SK-N-SH (cell line): ENCODE data around the gene MLLT10. TPM values are rescaled to one million over a fixed set of nuclear protein-coding genes. Genes with fewer than 3 reads are reported as not detected.

ENCODE experiments used
- CTCF ChIP-seq: fragments of 200-600 bp; sonication (generic); IDR thresholded peaks from 2 replicates; pipeline ENCODE4 v1.6.1; 2017; ENCODE audit warnings: antibody characterized with exemption, mild to moderate bottlenecking, moderate library complexity
- ELF1 ChIP-seq: IDR thresholded peaks from 2 replicates; pipeline ENCODE4 v1.4.0; 2012
- EP300 ChIP-seq, 2 experiments: IDR thresholded peaks; 2 replicates each; pipeline versions ENCODE4 v1.4.0 to v1.6.1; 2012; ENCODE audit warnings: borderline replicate concordance in 1 of 2, low read depth in 1 of 2, low read length in 1 of 2
- EZH2phosphoT487 ChIP-seq: fragments of 200-600 bp; sonication (generic); IDR thresholded peaks from 2 replicates; pipeline ENCODE4 v1.6.1; 2017; ENCODE audit warnings: low read depth, mixed run types, mild to moderate bottlenecking, antibody characterized with exemption, moderate library complexity, borderline replicate concordance
- FOSL2 ChIP-seq: IDR thresholded peaks from 2 replicates; pipeline ENCODE4 v1.4.0; 2012; ENCODE audit warnings: low read depth, mild to moderate bottlenecking, moderate library complexity, borderline replicate concordance
- GABPA ChIP-seq: IDR thresholded peaks from 2 replicates; pipeline ENCODE4 v1.4.0; 2012; ENCODE audit warnings: low read depth, mild to moderate bottlenecking
- GATA2 ChIP-seq: sonication (generic); formaldehyde crosslinking; IDR thresholded peaks from 2 replicates; pipeline ENCODE4 v1.5.0; 2020; ENCODE audit warnings: mild to moderate bottlenecking, missing genetic modification reagents
- JUND ChIP-seq: IDR thresholded peaks from 2 replicates; pipeline ENCODE4 v1.4.0; 2012
- MXI1 ChIP-seq: IDR thresholded peaks from 2 replicates; pipeline ENCODE4 v1.6.1; 2012; ENCODE audit warnings: mild to moderate bottlenecking, low read depth, low read length, improper control_type of control experiment
- NRF1 ChIP-seq: IDR thresholded peaks from 2 replicates; pipeline ENCODE4 v1.6.1; 2012; ENCODE audit warnings: low read depth, mild to moderate bottlenecking, low read length
- POLR2AphosphoS5 ChIP-seq: IDR thresholded peaks from 2 replicates; pipeline ENCODE4 v1.6.1; 2012; ENCODE audit warnings: low read depth, low read length
- RAD21 ChIP-seq: IDR thresholded peaks from 2 replicates; pipeline ENCODE4 v1.6.1; 2012; ENCODE audit warnings: mild to moderate bottlenecking, low read length
- REST ChIP-seq: IDR thresholded peaks from 2 replicates; pipeline ENCODE4 v1.6.1; 2012; ENCODE audit warnings: mild to moderate bottlenecking, low read depth, low read length, moderate library complexity
- TAF1 ChIP-seq: IDR thresholded peaks from 2 replicates; pipeline ENCODE4 v1.6.1; 2012; ENCODE audit warnings: low read depth, mild to moderate bottlenecking, low read length, moderate library complexity, borderline replicate concordance
- TCF12 ChIP-seq: IDR thresholded peaks from 2 replicates; pipeline ENCODE4 v1.4.0; 2012
- ZBTB33 ChIP-seq: IDR thresholded peaks from 2 replicates; pipeline ENCODE4 v1.4.0; 2012; ENCODE audit warnings: low read depth, borderline replicate concordance
- polyA plus RNA-seq, 3 experiments: library from polyadenylated mRNA; depleted of rRNA; stranded (reverse); fragments of >200 nt; gene quantifications; 2 replicates each; pipeline ENCODE4 v1.2.3, GENCODE V29; 2012
- TF ChIP-seq, protein P1 (sequence below): IDR thresholded peaks from 2 replicates; pipeline ENCODE4; 2012
- TF ChIP-seq, protein P2 (sequence below): fragments of 150-350 bp; IDR thresholded peaks from 2 replicates; pipeline ENCODE4 v1.6.1; 2017; ENCODE audit warnings: antibody characterized with exemption, low read length, low read depth, borderline replicate concordance

MLLT10 gene
- polyA plus RNA-seq, 1 of the 3 experiments (the other 2 are of a cell fraction): 26.0 TPM

DNA sequence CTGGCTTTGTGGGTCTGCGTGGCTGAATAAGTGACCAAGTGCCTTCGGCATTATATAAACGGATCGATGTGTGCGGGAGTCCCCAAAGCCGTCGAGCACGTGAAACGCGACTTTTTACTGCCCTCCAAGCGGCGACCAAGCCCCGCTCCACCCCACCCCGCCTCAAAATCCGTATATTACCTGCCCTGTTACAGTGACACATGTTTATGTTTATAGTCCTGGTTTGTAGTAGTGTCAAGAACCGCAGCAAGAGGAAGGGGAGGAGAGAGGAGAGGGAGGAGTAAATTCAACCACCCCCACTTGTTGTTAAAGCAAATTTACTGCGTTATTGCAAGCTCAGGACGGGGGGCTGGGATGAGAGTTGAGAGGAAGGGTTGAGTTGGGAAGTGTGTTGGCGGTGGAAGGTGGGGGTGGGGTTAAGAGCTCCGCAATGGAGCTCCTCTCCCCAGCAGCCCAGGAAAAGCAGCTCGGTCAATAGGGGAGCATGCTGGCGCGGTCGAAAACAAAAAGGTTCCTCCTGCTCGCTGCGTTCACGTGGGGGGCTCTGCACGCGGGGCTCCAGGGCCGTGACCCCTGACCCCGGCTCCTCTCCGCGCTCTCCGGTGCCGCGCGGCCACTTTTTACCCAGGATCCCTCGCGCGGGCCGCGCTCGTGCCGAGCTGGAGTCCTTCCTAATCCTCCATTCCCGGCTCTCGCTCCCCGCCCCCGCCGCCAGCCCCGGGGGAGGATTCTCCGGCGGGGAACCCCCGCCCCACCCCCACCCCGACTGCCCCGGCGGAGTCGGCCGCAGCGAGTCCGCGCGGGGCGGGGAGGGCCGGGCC, 8.5 kb upstream of the MLLT10 start, which contains the start of gene SKIDA1 (continued):
- no peak for TF ChIP-seq FOSL2
- TF ChIP-seq, protein P1, sequence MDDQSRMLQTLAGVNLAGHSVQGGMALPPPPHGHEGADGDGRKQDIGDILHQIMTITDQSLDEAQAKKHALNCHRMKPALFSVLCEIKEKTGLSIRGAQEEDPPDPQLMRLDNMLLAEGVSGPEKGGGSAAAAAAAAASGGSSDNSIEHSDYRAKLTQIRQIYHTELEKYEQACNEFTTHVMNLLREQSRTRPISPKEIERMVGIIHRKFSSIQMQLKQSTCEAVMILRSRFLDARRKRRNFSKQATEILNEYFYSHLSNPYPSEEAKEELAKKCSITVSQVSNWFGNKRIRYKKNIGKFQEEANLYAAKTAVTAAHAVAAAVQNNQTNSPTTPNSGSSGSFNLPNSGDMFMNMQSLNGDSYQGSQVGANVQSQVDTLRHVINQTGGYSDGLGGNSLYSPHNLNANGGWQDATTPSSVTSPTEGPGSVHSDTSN: peak; percentile 62
- TF ChIP-seq GATA2: no peak
- TF ChIP-seq JUND: no peak
- TF ChIP-seq EZH2phosphoT487: no peak
- TF ChIP-seq ZBTB33: no peak
- no peak for TF ChIP-seq CTCF
- TF ChIP-seq TCF12: no peak; the same call in none of the 2 replicates
- TF ChIP-seq ELF1: no peak
- peak; percentile 72; the same call in 1 of the 2 replicates for TF ChIP-seq MXI1
- no peak for TF ChIP-seq NRF1
- no peak; the same call in 1 of the 2 replicates for TF ChIP-seq REST
- TF ChIP-seq, protein P2, sequence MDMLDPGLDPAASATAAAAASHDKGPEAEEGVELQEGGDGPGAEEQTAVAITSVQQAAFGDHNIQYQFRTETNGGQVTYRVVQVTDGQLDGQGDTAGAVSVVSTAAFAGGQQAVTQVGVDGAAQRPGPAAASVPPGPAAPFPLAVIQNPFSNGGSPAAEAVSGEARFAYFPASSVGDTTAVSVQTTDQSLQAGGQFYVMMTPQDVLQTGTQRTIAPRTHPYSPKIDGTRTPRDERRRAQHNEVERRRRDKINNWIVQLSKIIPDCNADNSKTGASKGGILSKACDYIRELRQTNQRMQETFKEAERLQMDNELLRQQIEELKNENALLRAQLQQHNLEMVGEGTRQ: no peak
- TF ChIP-seq EP300 (IDR thresholded peaks at IDR 0.05; ENCODE audit: borderline replicate concordance in 1 of 2, low read depth in 1 of 2, low read length in 1 of 2): peak in 1 of 2 experiments; percentile 30; a peak in 1 of 4 replicates
- TF ChIP-seq RAD21: no peak
- peak; percentile 49 for TF ChIP-seq TAF1
- TF ChIP-seq GABPA: no peak
- peak; percentile 69; the same call in 1 of the 2 replicates for TF ChIP-seq POLR2AphosphoS5
- TF ChIP-seq, all 33 proteins: peak for 14
